Trophoblast cell (in vitro differentiated cells and primary cell): ENCODE measurements around the gene OAS1.

Experiments used
- DNase-seq, 2 donors: peaks; one replicate each; pipeline ENCODE4 v3.0.0-alpha.2; 2016
- H2AFZ ChIP-seq: 2 replicates; pipeline ENCODE4 v1.6.1; 2013; ENCODE audit warnings: low read length, moderate library complexity, mild to moderate bottlenecking; ENCODE audit not compliant: insufficient read depth, poor library complexity
- H2AK5ac ChIP-seq: 2 replicates; pipeline ENCODE4 v1.6.1; 2013; ENCODE audit warnings: mild to moderate bottlenecking, low read length
- H2BK120ac ChIP-seq: 2 replicates; pipeline ENCODE4 v1.6.1; 2013; ENCODE audit warnings: low read length, mild to moderate bottlenecking, moderate library complexity; ENCODE audit not compliant: insufficient read depth, poor library complexity
- H2BK12ac ChIP-seq: 2 replicates; pipeline ENCODE4 v1.6.1; 2013; ENCODE audit warnings: mild to moderate bottlenecking, low read length, moderate library complexity
- H2BK5ac ChIP-seq: 2 replicates; pipeline ENCODE4 v1.6.1; 2013; ENCODE audit warnings: low read length, low read depth, moderate library complexity, mild to moderate bottlenecking; ENCODE audit not compliant: poor library complexity
- H3K14ac ChIP-seq: 2 replicates; pipeline ENCODE4 v1.6.1; 2013; ENCODE audit warnings: mild to moderate bottlenecking, low read length
- H3K18ac ChIP-seq: 2 replicates; pipeline ENCODE4 v1.6.1; 2013; ENCODE audit warnings: mild to moderate bottlenecking, low read length
- H3K23ac ChIP-seq: 2 replicates; pipeline ENCODE4 v1.6.1; 2013; ENCODE audit warnings: low read length
- H3K27ac ChIP-seq: 2 replicates; pipeline ENCODE4 v1.5.1; 2013; ENCODE audit warnings: low read depth, mild to moderate bottlenecking, inconsistent platforms, low read length, moderate library complexity
- H3K27me3 ChIP-seq: 2 replicates; pipeline ENCODE4 v1.6.1; 2013; ENCODE audit warnings: inconsistent platforms, mild to moderate bottlenecking, low read length, moderate library complexity; ENCODE audit not compliant: insufficient read depth
- H3K36me3 ChIP-seq, 2 experiments: 1 replicate in 1 of 2; 2 replicates in 1 of 2; pipeline ENCODE4 v1.6.1; 2013; ENCODE audit warnings: low read length in 2 of 2, mild to moderate bottlenecking in 2 of 2, moderate library complexity in 1 of 2; ENCODE audit not compliant: insufficient read depth in 2 of 2, control insufficient read depth in 1 of 2
- H3K4ac ChIP-seq: 2 replicates; pipeline ENCODE4 v1.6.1; 2013; ENCODE audit warnings: low read depth, mild to moderate bottlenecking, low read length, moderate library complexity
- H3K4me1 ChIP-seq, 2 experiments: 1 replicate in 1 of 2; 2 replicates in 1 of 2; pipeline ENCODE4 v1.6.1; 2013; ENCODE audit warnings: low read length in 2 of 2, mild to moderate bottlenecking in 2 of 2, moderate library complexity in 1 of 2; ENCODE audit not compliant: insufficient read depth in 2 of 2, control insufficient read depth in 1 of 2
- H3K4me2 ChIP-seq: 2 replicates; pipeline ENCODE4 v1.6.1; 2013; ENCODE audit warnings: inconsistent platforms, mild to moderate bottlenecking, low read length, moderate library complexity
- H3K4me3 ChIP-seq: 2 replicates; pipeline ENCODE4 v1.5.1; 2013; ENCODE audit warnings: mild to moderate bottlenecking, low read depth, low read length, inconsistent platforms
- H3K79me1 ChIP-seq: one replicate; pipeline ENCODE4 v1.6.1; 2013; ENCODE audit warnings: low read length
- H3K79me2 ChIP-seq: 2 replicates; pipeline ENCODE4 v1.6.1; 2013; ENCODE audit warnings: low read length, mild to moderate bottlenecking; ENCODE audit not compliant: control insufficient read depth, insufficient read depth, poor library complexity
- H3K9ac ChIP-seq: 2 replicates; pipeline ENCODE4 v1.6.1; 2013; ENCODE audit warnings: mild to moderate bottlenecking, low read length
- H3K9me3 ChIP-seq: 2 replicates; pipeline ENCODE4 v1.6.1; 2013; ENCODE audit warnings: low read depth, mild to moderate bottlenecking, control low read depth, inconsistent platforms, low read length; ENCODE audit not compliant: insufficient read depth
- H4K12ac ChIP-seq: 2 replicates; pipeline ENCODE4 v1.6.1; 2013; ENCODE audit warnings: low read depth, mild to moderate bottlenecking, low read length, moderate library complexity
- H4K8ac ChIP-seq: 2 replicates; pipeline ENCODE4 v1.6.1; 2013; ENCODE audit warnings: low read depth, mild to moderate bottlenecking, low read length, moderate library complexity
- H4K91ac ChIP-seq: one replicate; pipeline ENCODE4 v1.6.1; 2013; ENCODE audit warnings: low read depth, mild to moderate bottlenecking, low read length, moderate library complexity
- WGBS: extraction: QIAGEN DNeasy Blood & Tissue Kit; methylation state at CpG from one replicate; pipeline ENCODE4 v1.1.7; 2013; ENCODE audit warnings: missing lambda C conversion rate; ENCODE audit not compliant: insufficient read length, insufficient coverage; ENCODE audit errors: extremely low coverage; 5-methylcytosine and 5-hydroxymethylcytosine counted together

OAS1 gene

DNA sequence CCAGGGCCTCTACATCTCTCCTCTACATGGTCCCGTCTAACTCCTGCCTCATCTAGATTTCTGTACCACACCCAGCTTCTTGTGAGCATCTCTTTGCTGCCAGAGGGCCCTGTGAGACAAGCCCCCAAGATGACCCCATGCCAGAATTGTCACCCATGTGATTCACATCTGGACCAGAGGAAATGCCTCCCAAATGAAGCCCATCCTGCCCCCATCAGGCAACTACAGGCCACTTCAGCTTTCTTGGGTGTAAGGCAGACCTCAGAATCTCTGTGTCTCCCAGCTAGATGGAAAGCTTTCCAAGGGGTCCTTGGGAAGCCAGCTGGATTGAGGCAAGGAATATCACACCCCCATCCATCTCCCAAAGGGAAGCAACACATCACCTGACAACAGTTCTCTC, 22.2 kb downstream of the OAS1 start:
- H4K91ac ChIP-seq = no peak overlapping the region
- H3K27me3 ChIP-seq = no peaks in the 10 kb centered on the region
- H2AK5ac ChIP-seq = no peak overlapping the region
- H3K79me2 ChIP-seq = no peaks in the 10 kb centered on the region
- no peak overlapping the region for H3K27ac ChIP-seq
- no peak overlapping the region for H3K18ac ChIP-seq
- no peak overlapping the region for H2BK120ac ChIP-seq
- DNase-seq = no peak
- no peaks in the 10 kb centered on the region for H3K79me1 ChIP-seq
- no peak overlapping the region for H3K4ac ChIP-seq
- no peak overlapping the region for H3K14ac ChIP-seq
- no CpG with 5 or more reads among the region's 1 CpG for WGBS
- no peak overlapping the region for H2BK5ac ChIP-seq
- no peak overlapping the region for H2BK12ac ChIP-seq
- no peak overlapping the region for H3K4me3 ChIP-seq
- H3K4me1 ChIP-seq = no peaks in the 10 kb centered on the region
- peaks cover 7% of the 10 kb centered on the region for H3K9me3 ChIP-seq
- no peak overlapping the region for H2AFZ ChIP-seq
- H4K8ac ChIP-seq = no peak overlapping the region
- no peak overlapping the region for H3K23ac ChIP-seq
- peaks cover 0 to 3% of the 10 kb centered on the region in 2 experiments for H3K36me3 ChIP-seq
- no peak overlapping the region for H4K12ac ChIP-seq
- H3K4me2 ChIP-seq = no peak overlapping the region
- H3K9ac ChIP-seq = no peak overlapping the region

DNA sequence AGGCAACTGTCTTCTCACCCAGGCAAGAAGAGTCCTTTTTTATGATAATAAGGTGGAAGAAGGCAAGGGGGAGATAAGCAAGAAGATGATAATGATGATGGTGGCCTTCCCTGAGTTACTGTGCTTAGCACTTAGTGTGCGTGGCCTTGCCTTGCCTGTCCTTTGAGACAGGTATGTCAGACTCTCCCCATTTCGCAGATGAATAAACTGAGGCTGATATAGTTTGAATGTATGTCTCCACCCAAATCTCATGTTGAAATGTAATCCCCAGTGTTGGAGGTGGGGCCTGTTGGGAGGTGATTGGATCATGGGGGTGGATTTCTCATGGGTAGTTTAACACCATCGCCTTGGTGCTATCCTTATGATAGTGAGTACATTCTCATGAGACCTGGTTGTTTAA, 23.0 kb downstream of the OAS1 start:
- H4K12ac ChIP-seq = no peak overlapping the region
- no peak overlapping the region for H3K14ac ChIP-seq
- H2BK5ac ChIP-seq = no peak overlapping the region
- H4K91ac ChIP-seq = no peak overlapping the region
- no peaks in the 10 kb centered on the region for H3K27me3 ChIP-seq
- H3K18ac ChIP-seq = no peak overlapping the region
- H3K23ac ChIP-seq = peak overlapping the region; percentile 52
- no peaks in the 10 kb centered on the region for H3K4me1 ChIP-seq
- no peak overlapping the region for H3K4ac ChIP-seq
- peaks cover 0 to 3% of the 10 kb centered on the region in 2 experiments for H3K36me3 ChIP-seq
- H3K79me1 ChIP-seq = no peaks in the 10 kb centered on the region
- peaks cover 7% of the 10 kb centered on the region for H3K9me3 ChIP-seq
- no peak overlapping the region for H3K27ac ChIP-seq
- H3K9ac ChIP-seq = no peak overlapping the region
- H4K8ac ChIP-seq = no peak overlapping the region
- H2AK5ac ChIP-seq = no peak overlapping the region
- no peak overlapping the region for H2AFZ ChIP-seq
- DNase-seq = no peak
- no peaks in the 10 kb centered on the region for H3K79me2 ChIP-seq
- WGBS = no CpG with 5 or more reads among the region's 3 CpGs
- H2BK120ac ChIP-seq = no peak overlapping the region
- no peak overlapping the region for H3K4me2 ChIP-seq
- H2BK12ac ChIP-seq = no peak overlapping the region
- no peak overlapping the region for H3K4me3 ChIP-seq

DNA sequence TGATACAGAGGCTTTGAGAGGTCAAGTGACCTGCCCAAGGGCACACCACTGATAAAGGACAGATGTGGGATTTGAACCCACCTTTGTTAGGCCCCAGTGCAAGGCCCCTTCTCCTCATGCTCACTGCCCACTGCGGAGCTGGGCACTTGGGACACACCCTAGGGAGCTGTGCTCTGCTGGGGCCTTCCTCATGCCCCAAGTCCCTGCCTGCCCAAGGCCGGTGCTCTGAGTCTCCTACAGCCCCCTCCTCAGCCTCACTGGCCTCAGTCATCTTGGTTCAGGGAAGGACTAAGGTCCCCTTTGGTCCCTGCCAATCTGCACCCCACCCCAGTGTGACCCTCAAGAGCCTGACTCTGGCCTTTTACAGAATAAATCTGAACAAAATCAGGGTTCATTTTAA, 23.6 kb downstream of the OAS1 start:
- Histone ChIP-seq H3K14ac (no peak overlapping the region), H3K4me1 (no peaks in the 10 kb centered on the region), H3K27me3 (no peaks in the 10 kb centered on the region), H3K9ac (no peak overlapping the region), H3K9me3 (peaks cover 3% of the 10 kb centered on the region), H3K23ac (no peak overlapping the region), H3K27ac (no peak overlapping the region), H3K4me3 (no peak overlapping the region), H4K12ac (no peak overlapping the region), H3K18ac (no peak overlapping the region), H3K36me3 (peaks cover 0 to 3% of the 10 kb centered on the region in 2 experiments), H3K79me1 (no peaks in the 10 kb centered on the region), H4K91ac (no peak overlapping the region), H3K4ac (no peak overlapping the region), H4K8ac (no peak overlapping the region), H2BK120ac (no peak overlapping the region), H2BK12ac (no peak overlapping the region), H3K4me2 (no peak overlapping the region), H2BK5ac (no peak overlapping the region), H3K79me2 (no peaks in the 10 kb centered on the region), H2AFZ (no peak overlapping the region), H2AK5ac (no peak overlapping the region)
- DNase-seq = no peak
- WGBS = no CpG with 5 or more reads among the region's 2 CpGs

DNA sequence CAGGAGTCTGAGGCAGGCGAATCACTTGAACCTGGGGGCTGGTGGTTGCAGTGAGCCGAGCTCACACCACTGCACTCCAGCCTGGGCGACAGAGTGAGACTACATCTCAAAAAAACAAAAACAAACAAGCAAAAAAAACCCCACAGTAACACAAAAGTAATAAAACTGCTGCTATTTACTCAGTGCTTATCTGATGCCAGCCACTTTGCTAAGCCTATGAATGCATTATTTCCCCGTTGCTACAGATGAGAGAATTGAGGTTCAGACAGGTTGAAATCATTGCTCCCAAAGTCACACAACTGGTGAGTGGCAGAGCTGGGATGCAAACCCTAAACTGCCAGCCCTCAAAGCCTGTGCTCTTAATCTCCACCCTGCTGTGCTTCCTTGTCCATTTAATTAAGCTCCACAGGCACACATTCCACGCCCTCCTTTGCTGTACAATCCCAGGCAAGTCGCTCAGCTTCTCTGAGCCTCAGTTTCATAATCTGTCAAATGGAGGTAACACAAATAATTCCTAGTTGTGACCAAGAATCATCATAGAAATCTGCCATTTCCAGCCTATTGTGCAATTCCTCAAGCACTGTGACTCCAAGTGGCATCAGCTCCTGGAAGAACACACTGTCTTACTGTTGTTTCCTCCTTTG, 25.8 kb downstream of the OAS1 start:
- Histone ChIP-seq H2BK12ac (no peak overlapping the region), H2AFZ (no peak overlapping the region), H3K4me2 (no peak overlapping the region), H3K9me3 (peaks cover 3% of the 10 kb centered on the region), H2AK5ac (no peak overlapping the region), H4K91ac (no peak overlapping the region), H3K27ac (no peak overlapping the region), H3K36me3 (peaks cover 0 to 3% of the 10 kb centered on the region in 2 experiments), H3K23ac (no peak overlapping the region), H4K12ac (no peak overlapping the region), H3K9ac (no peak overlapping the region), H3K79me1 (no peaks in the 10 kb centered on the region), H3K4me3 (no peak overlapping the region), H4K8ac (no peak overlapping the region), H2BK120ac (no peak overlapping the region), H3K27me3 (no peaks in the 10 kb centered on the region), H3K79me2 (no peaks in the 10 kb centered on the region), H3K18ac (no peak overlapping the region), H2BK5ac (no peak overlapping the region), H3K4ac (no peak overlapping the region), H3K4me1 (no peaks in the 10 kb centered on the region), H3K14ac (no peak overlapping the region)
- DNase-seq = no peak
- WGBS = no CpG with 5 or more reads among the region's 6 CpGs
